Activated B cell treated with CpG ODN at 0.5 μM for 24 hours (primary cell): ENCODE data around the gene ARHGAP12. TPM values are rescaled to one million over a fixed set of nuclear protein-coding genes. Genes with fewer than 3 reads are reported as not detected.

ENCODE experiments used
- ATAC-seq: fragments of 200-7000 bp; cut with Tn5 transposase; one replicate; pipeline ENCODE4 v1.10.0; 2021; ENCODE audit warnings: low read depth, mild to moderate bottlenecking, moderate library complexity
- CTCF ChIA-PET: fragments of 350-600 bp; sonication (Branson Sonifier 250); formaldehyde crosslinking; loops from one replicate; lab custom pipeline; 2021; ENCODE audit warnings: antibody characterized with exemption; lab: Charles Lee
- POLR2A ChIA-PET: fragments of 350-600 bp; sonication (Branson Sonifier 250); formaldehyde crosslinking; loops from one replicate; lab custom pipeline; 2021; ENCODE audit warnings: antibody characterized with exemption; lab: Charles Lee
- DNase-seq: peaks from one replicate; pipeline ENCODE4 v3.0.0; 2022
- H3K27ac Mint-ChIP-seq: one replicate; pipeline ENCODE4 v1.8.0; 2020; ENCODE audit warnings: mixed read lengths
- H3K27me3 Mint-ChIP-seq: one replicate; pipeline ENCODE4 v1.8.0; 2021; ENCODE audit warnings: mixed read lengths
- H3K36me3 Mint-ChIP-seq: one replicate; pipeline ENCODE4 v1.8.0; 2021; ENCODE audit warnings: low read depth, mixed read lengths
- H3K4me1 Mint-ChIP-seq: one replicate; pipeline ENCODE4 v1.8.0; 2021; ENCODE audit warnings: mixed read lengths
- H3K4me3 Mint-ChIP-seq: one replicate; pipeline ENCODE4 v1.8.0; 2020; ENCODE audit warnings: mild to moderate bottlenecking, mixed read lengths
- H3K9me3 Mint-ChIP-seq: one replicate; pipeline ENCODE4 v1.8.0; 2020; ENCODE audit warnings: mixed read lengths
- CTCF ChIP-seq: fragments of 200-600 bp; IDR thresholded peaks from one replicate; pipeline ENCODE4 v1.8.0; 2022; ENCODE audit warnings: antibody characterized with exemption, mild to moderate bottlenecking
- intact Hi-C: fragments of 100-400 bp; cut with micrococcal nuclease; formaldehyde crosslinking; loops from one replicate; pipeline ENCODE4 v1.15.1; 2024
- total RNA-seq: library from RNA; stranded (reverse); gene quantifications from 2 replicates; pipeline ENCODE4 v1.2.3, GENCODE V29; 2022

Gene ARHGAP12
- total RNA-seq, 1 donor from 2014 or later: 23.2 TPM

GRCh38 chr10:31885971-31886370 lies 42.7 kb downstream of the ARHGAP12 start:
- H3K36me3 Mint-ChIP-seq: peaks cover 10% of the 10 kb centered on the region
- ATAC-seq: no peak
- H3K4me1 Mint-ChIP-seq: peaks cover 37% of the 10 kb centered on the region
- intact Hi-C loops: no loop called here
- H3K9me3 Mint-ChIP-seq: no peaks in the 10 kb centered on the region
- ChIA-PET CTCF (no interaction called here), POLR2A (no interaction called here)
- no peaks in the 10 kb centered on the region for H3K27me3 Mint-ChIP-seq
- no peak for DNase-seq
- TF ChIP-seq CTCF: no peak
- no peak overlapping the region for H3K4me3 Mint-ChIP-seq
- no peak overlapping the region for H3K27ac Mint-ChIP-seq

GRCh38 chr10:31884386-31884785 lies 44.2 kb downstream of the ARHGAP12 start:
- Mint-ChIP-seq H3K27me3 (no peaks in the 10 kb centered on the region), H3K36me3 (peaks cover 10% of the 10 kb centered on the region), H3K4me3 (no peak overlapping the region), H3K27ac (no peak overlapping the region), H3K4me1 (peaks cover 38% of the 10 kb centered on the region), H3K9me3 (no peaks in the 10 kb centered on the region)
- CTCF ChIA-PET: no interaction called here
- DNase-seq (no peak), ATAC-seq (no peak)
- intact Hi-C loops: no loop called here
- no peak for TF ChIP-seq CTCF
- POLR2A ChIA-PET: no interaction called here

GRCh38 chr10:31883397-31883796 lies 45.2 kb downstream of the ARHGAP12 start:
- Mint-ChIP-seq H3K36me3 (peaks cover 10% of the 10 kb centered on the region), H3K4me3 (no peak overlapping the region), H3K27me3 (no peaks in the 10 kb centered on the region), H3K4me1 (peaks cover 38% of the 10 kb centered on the region), H3K9me3 (no peaks in the 10 kb centered on the region), H3K27ac (no peak overlapping the region)
- ChIA-PET POLR2A (interaction anchor here (0.7 to 1.1 kb wide), 2 partner anchors 21 to 175 kb away, joined by 3 to 5 read pairs; no protein-coding TSS in a partner anchor), CTCF (no interaction called here)
- no peak for TF ChIP-seq CTCF
- ATAC-seq (no peak), DNase-seq (no peak)
- intact Hi-C loops: no loop called here

GRCh38 chr10:31878486-31878885 lies 50.1 kb downstream of the ARHGAP12 start:
- TF ChIP-seq CTCF: no peak
- Mint-ChIP-seq H3K4me1 (peaks cover 16% of the 10 kb centered on the region), H3K36me3 (no peaks in the 10 kb centered on the region), H3K9me3 (no peaks in the 10 kb centered on the region), H3K4me3 (no peak overlapping the region), H3K27me3 (no peaks in the 10 kb centered on the region), H3K27ac (no peak overlapping the region)
- DNase-seq (no peak), ATAC-seq (no peak)
- POLR2A ChIA-PET: no interaction called here
- intact Hi-C loops: no loop called here
- CTCF ChIA-PET: no interaction called here

GRCh38 chr10:31876652-31877352 lies 51.8 kb downstream of the ARHGAP12 start:
- no peak for TF ChIP-seq CTCF
- POLR2A ChIA-PET: no interaction called here
- Mint-ChIP-seq H3K36me3 (no peaks in the 10 kb centered on the region), H3K4me1 (peaks cover 6% of the 10 kb centered on the region), H3K9me3 (no peaks in the 10 kb centered on the region), H3K27ac (no peak overlapping the region), H3K27me3 (no peaks in the 10 kb centered on the region), H3K4me3 (no peak overlapping the region)
- CTCF ChIA-PET: no interaction called here
- intact Hi-C loops: no loop called here
- DNase-seq (no peak), ATAC-seq (no peak)
